Measurements from ENCODE around the gene IL4.

Gene IL4

DNA sequence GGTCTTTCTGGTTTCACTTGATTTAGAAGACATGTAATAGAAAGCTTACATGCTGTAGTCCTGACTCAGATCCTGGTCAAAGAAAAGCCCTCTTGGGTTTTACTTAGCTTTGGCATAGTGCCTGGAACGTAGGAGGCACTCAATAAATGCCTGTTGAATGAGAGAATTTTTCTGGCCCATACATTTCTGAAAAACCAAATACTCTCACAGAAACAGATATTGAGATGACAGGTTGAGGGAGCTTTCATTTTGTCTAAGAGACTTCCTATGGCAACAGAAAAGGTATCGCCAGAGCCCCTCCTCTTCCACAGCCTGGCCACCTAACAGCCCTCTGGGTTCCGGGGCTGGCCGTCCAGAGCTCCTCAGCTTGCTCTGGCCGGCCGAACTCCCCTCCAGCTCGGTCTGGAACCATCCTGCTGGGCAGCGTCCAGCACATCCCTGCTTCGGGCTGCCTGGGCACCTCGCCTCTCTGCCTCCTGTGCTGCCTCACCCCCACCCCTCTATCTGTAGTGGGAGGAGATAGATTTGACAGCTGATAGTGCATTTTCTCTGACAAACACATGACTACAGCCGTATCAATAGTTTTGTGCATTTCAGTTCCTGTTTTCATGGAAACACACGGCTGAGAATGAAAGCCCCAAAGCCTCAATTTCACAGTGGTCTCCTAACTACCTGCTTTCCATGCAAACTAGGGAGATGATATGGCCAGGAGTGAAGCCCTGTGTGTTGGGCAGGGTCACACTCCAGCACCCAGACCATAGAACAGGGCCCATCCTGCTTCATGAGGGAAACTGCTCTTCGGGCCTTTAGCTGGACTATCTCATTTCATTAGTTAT is 1.1 kb downstream of the IL4 start:
- DNase-seq, result peak; percentile 40

- no peak for DNase-seq
Measured at GRCh38 chr5:132675936-132676689, 2.3 kb downstream of the IL4 start.

DNA sequence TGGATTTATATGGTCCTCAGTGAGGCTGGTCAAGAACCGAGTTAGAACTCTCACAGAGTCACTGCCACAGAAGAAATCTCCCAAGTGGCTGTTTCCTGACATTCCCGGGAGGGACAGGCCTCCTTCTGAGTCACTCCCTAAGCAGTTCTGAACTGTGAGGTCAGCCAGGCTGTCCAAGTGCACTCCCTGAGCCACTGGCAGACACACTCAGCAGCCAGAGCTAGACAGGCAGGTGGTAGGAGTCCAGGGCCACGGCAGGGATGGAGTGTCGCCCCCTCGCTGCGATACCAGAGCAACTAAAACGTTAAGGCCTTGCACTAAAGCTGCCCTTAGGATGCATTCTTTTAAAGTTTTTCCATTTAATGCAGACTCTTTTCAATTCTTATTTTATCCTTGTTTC is 3.4 kb downstream of the IL4 start:
- DNase-seq, result no peak

GRCh38 chr5:132677682-132678400 is 4.1 kb downstream of the IL4 start:
- no peak for DNase-seq

GRCh38 chr5:132678735-132679134 is 4.9 kb downstream of the IL4 start:
- no peak for DNase-seq

- DNase-seq, result no peak
Measured at GRCh38 chr5:132679166-132679565, 5.4 kb downstream of the IL4 start.

DNA sequence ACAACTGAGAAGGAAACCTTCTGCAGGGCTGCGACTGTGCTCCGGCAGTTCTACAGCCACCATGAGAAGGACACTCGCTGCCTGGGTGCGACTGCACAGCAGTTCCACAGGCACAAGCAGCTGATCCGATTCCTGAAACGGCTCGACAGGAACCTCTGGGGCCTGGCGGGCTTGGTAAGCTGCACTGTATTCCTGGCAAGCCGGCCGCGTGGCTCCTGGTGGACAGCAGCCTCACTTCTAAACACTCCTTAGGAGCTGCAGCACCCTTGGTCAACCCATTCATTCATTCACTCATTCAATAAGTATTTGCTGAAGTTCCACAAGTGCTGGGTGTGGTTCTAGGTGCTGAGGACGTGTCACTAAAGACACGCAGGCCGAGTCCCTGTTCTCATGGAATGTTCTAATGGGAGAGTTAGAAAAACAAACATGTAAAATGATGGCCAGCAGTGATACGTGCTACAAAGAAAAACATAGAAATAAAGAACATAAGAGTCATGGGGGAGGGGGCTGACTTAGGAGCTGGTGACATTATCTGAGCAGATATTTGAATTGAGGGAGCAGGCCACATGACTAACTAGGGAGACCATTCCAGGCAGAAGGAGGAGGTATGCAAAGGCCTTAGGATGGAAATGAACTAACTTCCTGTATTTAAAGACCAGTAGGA is 6.1 kb downstream of the IL4 start:
- DNase-seq, result no peak

GRCh38 chr5:132680780-132681475 is 7.1 kb downstream of the IL4 start:
- no peak for DNase-seq

- DNase-seq, result no peak
Measured at GRCh38 chr5:132681476-132681831, 7.7 kb downstream of the IL4 start.

GRCh38 chr5:132681983-132682382 is 8.2 kb downstream of the IL4 start:
- DNase-seq, result no peak

- DNase-seq, result peak; percentile 74
Measured at GRCh38 chr5:132684491-132684890, 10.7 kb downstream of the IL4 start.

GRCh38 chr5:132684922-132685720 is 11.3 kb downstream of the IL4 start:
- DNase-seq, result no peak

- no peak for DNase-seq
Measured at GRCh38 chr5:132686193-132686592, 12.4 kb downstream of the IL4 start.

- DNase-seq, result no peak
Measured at GRCh38 chr5:132687995-132688394, 14.2 kb downstream of the IL4 start.

DNA sequence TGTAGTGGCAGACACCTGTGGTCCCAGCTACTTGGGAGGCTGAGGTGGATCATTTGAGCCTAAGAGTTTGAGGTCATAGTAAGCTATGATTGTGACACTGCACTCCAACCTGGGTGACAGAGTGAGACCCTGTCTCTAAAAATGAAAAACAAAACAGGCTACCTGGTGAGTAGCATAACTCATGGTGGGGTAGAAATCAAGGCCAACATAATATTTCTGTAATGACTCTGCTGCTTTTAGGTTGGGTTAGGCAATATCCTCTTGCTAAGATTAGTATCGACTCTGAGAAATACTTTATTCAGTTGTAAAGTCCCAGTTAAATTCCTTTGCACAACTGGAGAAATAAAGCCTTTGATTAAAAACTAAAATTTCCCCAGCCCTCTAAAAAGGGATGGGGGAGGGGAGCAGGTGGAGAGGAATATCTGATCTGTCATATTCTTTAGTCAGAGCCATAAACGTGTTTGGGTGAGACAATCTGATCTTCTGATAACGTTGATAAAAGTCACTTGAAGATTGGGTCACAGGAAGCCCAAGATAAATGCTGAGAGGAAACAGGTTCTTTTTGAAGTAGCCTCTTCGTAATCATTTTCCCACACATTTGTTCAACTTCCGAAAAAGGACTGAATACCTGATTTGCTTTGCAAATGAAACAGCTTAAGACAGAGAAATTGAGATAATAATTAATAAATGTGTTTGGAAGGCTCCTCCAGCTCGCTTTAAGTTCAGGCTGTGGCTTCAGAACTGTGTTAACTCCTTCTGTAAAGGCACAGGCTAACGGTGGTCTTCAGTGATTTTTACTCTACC is 14.9 kb downstream of the IL4 start:
- peak; percentile 74 for DNase-seq

DNA sequence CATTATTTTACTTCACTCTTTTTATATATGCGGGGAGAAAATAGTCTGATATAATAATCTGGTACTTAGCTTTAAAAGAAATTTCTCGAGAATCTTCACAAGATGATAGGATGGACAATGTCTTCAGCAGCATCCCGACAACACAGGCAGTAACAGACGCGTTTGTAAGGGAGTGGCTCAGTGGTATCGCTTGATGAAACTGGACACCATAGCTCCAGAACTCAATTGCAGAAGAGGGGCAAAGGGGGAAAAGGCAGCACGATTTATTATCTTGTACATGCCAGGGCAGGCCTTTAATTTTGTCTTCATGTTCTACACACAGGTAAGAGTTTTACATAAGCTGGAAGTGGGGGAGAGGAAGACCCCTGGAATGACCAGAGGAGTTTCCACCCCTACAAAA is 15.7 kb downstream of the IL4 start:
- no peak for DNase-seq

DNA sequence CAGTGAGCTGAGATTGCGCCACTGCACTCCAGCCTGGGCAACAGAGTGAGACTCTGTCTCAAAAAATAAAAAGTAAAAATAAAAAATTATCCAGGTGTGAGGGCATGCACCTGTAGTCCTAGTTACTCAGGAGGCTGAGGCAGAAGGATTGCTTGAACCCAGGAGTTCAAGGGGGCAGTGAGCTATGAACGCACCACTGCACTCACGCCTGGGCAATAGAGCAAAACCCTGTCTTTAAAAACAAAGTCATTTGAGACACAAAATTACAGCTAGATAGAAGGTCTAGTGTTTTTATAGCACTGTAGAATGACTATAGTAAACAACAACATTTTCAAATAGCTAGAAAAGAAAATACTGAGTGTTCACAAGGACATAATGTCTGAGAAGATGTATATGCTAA is 16.4 kb downstream of the IL4 start:
- DNase-seq, result no peak

DNA sequence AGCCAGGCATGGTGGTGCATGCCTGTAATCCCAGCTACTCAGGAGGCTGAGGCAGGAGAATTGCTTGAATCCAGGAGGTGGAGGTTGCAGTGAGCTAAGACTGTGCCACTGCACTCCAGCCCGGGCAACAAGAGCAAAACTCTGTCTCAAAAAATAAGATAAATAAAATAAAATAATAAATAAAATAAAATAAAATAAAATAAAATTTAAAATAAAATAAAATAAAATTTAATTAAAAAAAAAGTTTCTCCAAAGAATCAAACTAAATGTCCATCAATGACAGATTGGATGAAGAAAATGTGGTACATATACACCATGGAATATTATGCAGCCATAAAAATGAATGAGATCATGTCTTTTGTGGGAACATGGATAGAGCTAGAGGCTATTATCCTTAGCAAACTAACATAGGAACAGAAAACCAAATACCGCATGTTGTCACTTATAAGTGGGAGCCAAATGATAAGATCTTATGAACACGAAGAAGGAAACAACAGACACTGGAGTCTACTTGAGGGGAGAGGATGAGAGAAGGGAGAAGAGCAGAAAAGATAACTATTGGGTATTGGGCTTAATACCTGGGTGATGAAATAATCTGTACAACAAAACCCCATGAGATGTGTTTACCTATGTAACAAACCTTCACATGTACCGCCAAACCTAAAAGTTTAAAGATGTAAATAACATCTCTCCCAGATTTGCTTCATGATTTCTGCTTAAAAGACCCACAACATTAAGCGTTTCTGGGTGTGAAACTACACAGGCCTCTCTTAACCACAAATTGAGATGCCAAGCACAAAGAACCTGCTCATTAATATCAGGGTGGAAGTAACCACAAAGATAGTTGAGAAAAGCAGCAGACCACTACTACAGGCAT is 18.2 kb downstream of the IL4 start:
- peak; percentile 21 for DNase-seq

DNA sequence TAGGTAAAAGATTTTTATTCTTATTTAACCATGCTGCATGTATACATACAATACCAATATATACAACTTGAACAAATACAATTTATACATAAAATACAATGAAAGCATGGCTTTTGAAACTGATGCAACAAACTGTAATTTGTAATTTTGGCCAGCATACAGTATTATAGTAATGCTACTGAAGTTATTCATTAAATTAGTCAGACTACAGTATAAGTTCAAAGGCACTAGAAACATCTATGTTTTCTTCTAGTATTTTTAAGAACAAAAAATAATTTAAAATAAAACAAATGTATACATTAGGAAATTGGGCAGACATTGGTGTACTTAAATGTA is 18.8 kb downstream of the IL4 start:
- DNase-seq, result no peak

DNA sequence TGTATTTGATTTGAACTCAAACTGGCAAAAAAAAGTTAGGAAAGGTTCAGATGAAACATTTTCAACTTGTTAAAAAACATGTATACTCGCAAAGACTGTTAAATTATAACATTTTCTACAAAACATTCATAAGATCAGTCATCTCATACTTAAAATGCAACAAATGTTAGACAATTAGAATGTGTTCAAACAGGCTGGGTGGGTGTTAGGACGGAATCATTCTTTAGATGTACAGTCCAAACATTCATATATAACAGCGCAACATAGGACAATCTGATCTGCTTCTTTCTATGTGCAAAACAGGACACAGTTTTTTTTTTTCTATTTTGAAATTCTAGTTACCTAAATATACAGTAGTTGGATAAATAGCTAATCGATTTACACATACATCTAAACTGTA is 22.2 kb downstream of the IL4 start:
- no peak for DNase-seq
